ENCODE results near the gene SPOCK2. TPM values are rescaled to one million over a fixed set of nuclear protein-coding genes. Genes with fewer than 3 reads are reported as not detected.
A peak's percentile ranks its signal among the peaks of the same experiment; 100 is the strongest.

Gene SPOCK2
- total and polyA plus RNA-seq, 10 of the 15 experiments (the other 5 are each of a cell fraction or from before 2014, with no cell fraction given): 0.02 to 1.5 (median 0.58) TPM

DNA sequence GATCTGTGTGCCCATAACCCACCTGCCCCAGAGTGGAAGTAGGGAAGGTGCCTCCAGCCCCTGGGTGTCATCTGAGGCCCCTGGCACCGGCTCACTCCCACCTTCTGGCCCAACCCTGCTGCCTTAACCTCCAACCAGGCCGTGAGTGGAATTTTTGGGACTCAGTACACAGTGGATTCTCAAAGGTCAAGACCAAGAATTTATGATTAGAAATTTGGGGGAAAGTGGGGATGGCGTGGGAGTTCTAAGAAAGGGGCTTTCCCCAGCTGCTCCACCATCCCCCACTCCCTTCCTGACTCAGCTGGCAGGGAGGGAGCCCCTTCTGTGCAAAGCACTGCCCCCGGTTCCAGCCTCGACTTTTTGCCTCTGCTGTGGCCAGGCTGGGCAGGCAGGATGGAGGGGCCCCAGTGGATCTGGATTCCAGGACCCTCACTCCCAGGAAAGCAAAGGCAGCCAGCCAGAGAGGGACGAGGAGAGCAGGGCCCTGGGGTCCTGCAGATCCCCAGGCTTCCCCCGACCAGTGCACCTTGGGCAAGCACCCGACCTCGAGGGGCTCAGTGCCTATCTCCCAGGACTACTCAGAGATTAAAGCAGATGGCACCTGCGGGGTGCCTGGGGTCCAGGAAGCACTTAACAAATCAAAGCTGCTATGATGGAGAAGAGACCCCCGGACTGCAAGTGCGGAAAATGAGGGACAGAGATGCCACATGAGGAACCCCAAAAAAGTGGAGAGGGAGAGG lies 12.8 kb downstream of the SPOCK2 start:
- Histone ChIP-seq H2AFZ (ENCODE audit: control insufficient read depth, low read depth, low read length) (peak overlapping the region; percentile 30), H3K27ac (ENCODE audit: control insufficient read depth, insufficient read depth) (no peak overlapping the region), H3K9ac (ENCODE audit: control insufficient read depth, insufficient read depth, low read length) (no peak overlapping the region), H4K20me1 (ENCODE audit: control insufficient read depth, insufficient read depth) (no peaks in the 10 kb centered on the region), H3K36me3 (ENCODE audit: control insufficient read depth in 2 of 2, insufficient read depth in 2 of 2, low read length in 1 of 2) (no peaks in the 10 kb centered on the region), H3K27me3 (replicated peaks in 1 of 2; ENCODE audit: control insufficient read depth in 2 of 2, insufficient read depth in 2 of 2, low read length in 1 of 2) (no peaks in the 10 kb centered on the region), H3K4me2 (ENCODE audit: control insufficient read depth, insufficient read depth) (peak overlapping the region; percentile 20; the same call in 1 of the 2 replicates), H3K9me3 (replicated peaks; ENCODE audit: control insufficient read depth, insufficient read depth, low read length) (no peaks in the 10 kb centered on the region), H3K79me2 (ENCODE audit: control insufficient read depth, insufficient read depth, low read length) (no peaks in the 10 kb centered on the region), H3K4me3 (no peak overlapping the region), H3K4me1 (ENCODE audit: control insufficient read depth, insufficient read depth, low read length) (peaks cover 21% of the 10 kb centered on the region)
- peak; percentile 29 for ATAC-seq
- ChIA-PET SMC1A (ENCODE audit: uncharacterized antibody, unreplicated experiment) (interaction anchor here (0.6 to 1.2 kb wide), 2 partner anchors 18 to 145 kb away, joined by 3 to 4 read pairs; no protein-coding TSS in a partner anchor), POLR2A (interaction anchor here (0.6 kb wide), 1 partner anchor 178 kb away, joined by 4 read pairs; no protein-coding TSS in a partner anchor), RAD21 (ENCODE audit: unreplicated experiment) (interaction anchor here (0.9 to 1.7 kb wide), 5 partner anchors 25 to 148 kb away, joined by 3 to 8 read pairs (median 3); partner anchors contain the start of genes ANAPC16 and ASCC1), CTCF (interaction anchor here (1.4 to 2.5 kb wide), 3 partner anchors 16 to 27 kb away, joined by 4 to 16 read pairs (median 7); no protein-coding TSS in a partner anchor)
- no peak for FAIRE-seq
- no TSS peak for BruUV-seq (replicated peaks)
- intact Hi-C loops (cut with micrococcal nuclease; ENCODE audit: unreplicated experiment) (no loop called here), in situ Hi-C loops (cut with MboI) (no loop called here)
- DNase-seq (ENCODE audit: low read depth, low spot score): no peak
- WGBS (ENCODE audit: insufficient coverage, insufficient replicate concordance, low lambda C conversion rate, missing lambda C conversion rate): 40% methylated on average over 12 of the region's 12 CpGs
- TF ChIP-seq NFIC (IDR thresholded peaks at IDR 0.05; ENCODE audit: low read depth, low read length) (no peak), POLR2A (IDR thresholded peaks at IDR 0.05; ENCODE audit: low read depth, low read length) (no peak), ZNF207 (IDR thresholded peaks at IDR 0.05; ENCODE audit: borderline replicate concordance) (no peak), TAF1 (IDR thresholded peaks at IDR 0.05; ENCODE audit: borderline replicate concordance, low read depth, low read length) (0 out of 2 replicates have a peak, but pooled peaks have one; percentile 14), ZNF217 (IDR thresholded peaks at IDR 0.05) (no peak), SREBF2 (IDR thresholded peaks at IDR 0.05; ENCODE audit: low read length) (no peak), CEBPB (IDR thresholded peaks at IDR 0.05; ENCODE audit: borderline replicate concordance in 1 of 2, low read depth in 2 of 2, low read length in 2 of 2) (no peak), BCL11A (IDR thresholded peaks at IDR 0.05; ENCODE audit: low read depth, low read length) (no peak), ZNF274 (IDR thresholded peaks at IDR 0.05; ENCODE audit: insufficient read depth, insufficient read length) (no peak), YY1 (IDR thresholded peaks at IDR 0.05; ENCODE audit: low read depth, low read length) (no peak), TCF12 (IDR thresholded peaks at IDR 0.05; ENCODE audit: low read depth, low read length) (0 out of 2 replicates have a peak, but pooled peaks have one; percentile 31), MYB (IDR thresholded peaks at IDR 0.05; ENCODE audit: borderline replicate concordance, low read depth, low read length) (no peak), KLF5 (IDR thresholded peaks at IDR 0.05; ENCODE audit: partially characterized antibody) (no peak), IKZF2 (IDR thresholded peaks at IDR 0.05) (peak in 1 of 2 experiments; percentile 31; a peak in 1 of 4 replicates), TCF7 (IDR thresholded peaks at IDR 0.05; ENCODE audit: borderline replicate concordance) (no peak), EP300 (IDR thresholded peaks at IDR 0.05; ENCODE audit: borderline replicate concordance in 1 of 2, control insufficient read depth in 1 of 2, low read depth in 2 of 2, low read length in 2 of 2) (no peak), NR2C2 (IDR thresholded peaks at IDR 0.05; ENCODE audit: borderline replicate concordance, control insufficient read depth, insufficient read length, low read depth) (no peak), HDAC6 (IDR thresholded peaks at IDR 0.05; ENCODE audit: unreplicated experiment) (no peak)
- TF ChIP-seq, protein P1, sequence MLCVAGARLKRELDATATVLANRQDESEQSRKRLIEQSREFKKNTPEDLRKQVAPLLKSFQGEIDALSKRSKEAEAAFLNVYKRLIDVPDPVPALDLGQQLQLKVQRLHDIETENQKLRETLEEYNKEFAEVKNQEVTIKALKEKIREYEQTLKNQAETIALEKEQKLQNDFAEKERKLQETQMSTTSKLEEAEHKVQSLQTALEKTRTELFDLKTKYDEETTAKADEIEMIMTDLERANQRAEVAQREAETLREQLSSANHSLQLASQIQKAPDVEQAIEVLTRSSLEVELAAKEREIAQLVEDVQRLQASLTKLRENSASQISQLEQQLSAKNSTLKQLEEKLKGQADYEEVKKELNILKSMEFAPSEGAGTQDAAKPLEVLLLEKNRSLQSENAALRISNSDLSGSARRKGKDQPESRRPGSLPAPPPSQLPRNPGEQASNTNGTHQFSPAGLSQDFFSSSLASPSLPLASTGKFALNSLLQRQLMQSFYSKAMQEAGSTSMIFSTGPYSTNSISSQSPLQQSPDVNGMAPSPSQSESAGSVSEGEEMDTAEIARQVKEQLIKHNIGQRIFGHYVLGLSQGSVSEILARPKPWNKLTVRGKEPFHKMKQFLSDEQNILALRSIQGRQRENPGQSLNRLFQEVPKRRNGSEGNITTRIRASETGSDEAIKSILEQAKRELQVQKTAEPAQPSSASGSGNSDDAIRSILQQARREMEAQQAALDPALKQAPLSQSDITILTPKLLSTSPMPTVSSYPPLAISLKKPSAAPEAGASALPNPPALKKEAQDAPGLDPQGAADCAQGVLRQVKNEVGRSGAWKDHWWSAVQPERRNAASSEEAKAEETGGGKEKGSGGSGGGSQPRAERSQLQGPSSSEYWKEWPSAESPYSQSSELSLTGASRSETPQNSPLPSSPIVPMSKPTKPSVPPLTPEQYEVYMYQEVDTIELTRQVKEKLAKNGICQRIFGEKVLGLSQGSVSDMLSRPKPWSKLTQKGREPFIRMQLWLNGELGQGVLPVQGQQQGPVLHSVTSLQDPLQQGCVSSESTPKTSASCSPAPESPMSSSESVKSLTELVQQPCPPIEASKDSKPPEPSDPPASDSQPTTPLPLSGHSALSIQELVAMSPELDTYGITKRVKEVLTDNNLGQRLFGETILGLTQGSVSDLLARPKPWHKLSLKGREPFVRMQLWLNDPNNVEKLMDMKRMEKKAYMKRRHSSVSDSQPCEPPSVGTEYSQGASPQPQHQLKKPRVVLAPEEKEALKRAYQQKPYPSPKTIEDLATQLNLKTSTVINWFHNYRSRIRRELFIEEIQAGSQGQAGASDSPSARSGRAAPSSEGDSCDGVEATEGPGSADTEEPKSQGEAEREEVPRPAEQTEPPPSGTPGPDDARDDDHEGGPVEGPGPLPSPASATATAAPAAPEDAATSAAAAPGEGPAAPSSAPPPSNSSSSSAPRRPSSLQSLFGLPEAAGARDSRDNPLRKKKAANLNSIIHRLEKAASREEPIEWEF (IDR thresholded peaks at IDR 0.05; ENCODE audit: insufficient replicate concordance, low read depth, low read length): no peak

Measured in GM12878 (cell line).